ENCODE measurements around the gene ATAD3C.
"Not testable (repeated sequence)": the region's sequence is repeated elsewhere in the genome, so short reads cannot be mapped to it uniquely, and the experiment has no call there.

ATAD3C gene

DNA sequence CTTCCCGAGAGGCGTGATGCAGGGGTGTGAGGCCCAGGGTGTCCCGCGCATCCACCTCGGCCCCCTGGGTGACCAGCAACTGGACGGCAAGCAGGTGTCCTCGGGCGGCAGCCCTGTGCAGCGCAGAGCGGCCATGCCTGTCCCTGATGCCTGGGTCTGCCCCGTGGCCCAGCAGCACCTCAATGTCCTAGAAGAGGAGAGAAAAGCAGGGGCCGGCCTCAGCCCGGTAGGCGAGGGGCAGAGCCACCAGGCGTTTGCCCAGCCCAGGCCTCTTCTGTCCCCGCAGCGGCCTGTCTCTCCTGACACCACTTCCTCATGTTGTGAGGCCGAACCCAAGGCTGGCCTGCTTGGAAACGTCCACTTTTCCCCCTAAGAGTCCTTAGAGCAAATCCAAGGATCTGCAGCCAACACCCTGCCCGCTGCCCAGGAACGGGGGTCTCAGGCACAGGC, 30.1 kb upstream of the ATAD3C start:
- FAIRE-seq, result no peak

DNA sequence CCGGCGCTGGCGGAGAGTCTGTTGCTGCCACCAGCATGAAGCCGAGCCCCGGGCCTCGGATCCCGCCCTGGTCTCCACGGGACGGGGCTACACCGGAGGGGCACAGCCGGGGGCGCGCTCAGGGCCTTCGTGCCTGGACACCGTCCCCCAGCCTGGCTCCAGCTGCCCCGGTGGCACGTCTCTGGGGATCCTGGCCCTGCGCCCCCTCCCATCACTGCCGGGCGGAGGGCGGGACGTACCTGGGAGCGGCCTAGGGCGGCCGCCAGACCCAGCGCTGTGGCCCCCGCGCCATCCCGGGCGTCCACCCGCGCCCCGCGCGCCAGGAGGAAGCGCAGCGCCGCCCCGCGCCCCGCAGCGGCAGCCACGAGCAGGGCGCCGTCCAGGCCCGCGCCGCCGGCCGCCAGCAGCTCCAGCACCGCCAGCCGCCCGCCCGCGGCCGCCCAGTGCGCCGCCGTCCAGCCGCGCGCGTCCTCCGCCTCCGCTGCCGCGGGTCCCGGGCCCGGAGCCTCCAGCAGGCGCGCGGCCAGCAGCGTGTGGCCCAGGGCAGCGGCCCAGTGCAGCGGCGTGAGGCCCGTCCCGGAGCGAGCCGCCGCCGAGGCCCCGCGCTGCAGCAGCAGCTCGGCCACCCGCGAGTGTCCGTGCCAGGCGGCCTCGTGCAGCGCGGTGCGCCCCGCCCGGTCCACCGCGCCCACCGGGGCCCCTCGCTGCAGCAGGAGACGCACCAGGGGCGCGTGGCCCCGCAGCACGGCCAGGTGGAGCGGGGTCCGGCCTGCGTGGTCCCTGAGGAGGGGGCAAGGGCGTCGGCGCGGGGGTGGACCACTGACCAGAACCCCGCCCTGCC, 29.5 kb upstream of the ATAD3C start:
- FAIRE-seq, result no peak

DNA sequence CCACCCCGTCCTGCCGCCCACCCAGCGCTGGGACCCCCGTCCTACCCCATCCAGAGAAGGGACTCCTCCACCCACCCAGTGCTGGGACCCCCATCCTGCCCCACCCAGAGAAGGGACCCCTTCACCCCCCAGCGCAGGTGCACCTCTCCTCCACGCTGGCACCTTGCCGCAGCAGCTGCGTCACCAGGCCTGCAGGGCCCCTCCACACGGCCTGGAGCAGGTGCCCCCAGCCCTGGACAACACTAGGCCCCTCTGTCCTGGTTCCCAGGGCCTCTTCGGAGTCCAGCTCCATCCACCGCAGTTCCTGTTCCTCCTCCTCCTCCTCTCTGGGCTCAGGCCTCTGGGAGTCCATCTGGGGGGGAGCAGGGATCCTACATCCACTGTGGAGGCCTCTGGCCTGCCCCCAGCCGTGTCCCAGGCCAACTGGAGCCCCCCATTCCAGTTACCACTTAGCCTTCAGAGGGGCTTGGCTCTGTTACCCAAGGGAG, 28.8 kb upstream of the ATAD3C start:
- FAIRE-seq, result no peak

DNA sequence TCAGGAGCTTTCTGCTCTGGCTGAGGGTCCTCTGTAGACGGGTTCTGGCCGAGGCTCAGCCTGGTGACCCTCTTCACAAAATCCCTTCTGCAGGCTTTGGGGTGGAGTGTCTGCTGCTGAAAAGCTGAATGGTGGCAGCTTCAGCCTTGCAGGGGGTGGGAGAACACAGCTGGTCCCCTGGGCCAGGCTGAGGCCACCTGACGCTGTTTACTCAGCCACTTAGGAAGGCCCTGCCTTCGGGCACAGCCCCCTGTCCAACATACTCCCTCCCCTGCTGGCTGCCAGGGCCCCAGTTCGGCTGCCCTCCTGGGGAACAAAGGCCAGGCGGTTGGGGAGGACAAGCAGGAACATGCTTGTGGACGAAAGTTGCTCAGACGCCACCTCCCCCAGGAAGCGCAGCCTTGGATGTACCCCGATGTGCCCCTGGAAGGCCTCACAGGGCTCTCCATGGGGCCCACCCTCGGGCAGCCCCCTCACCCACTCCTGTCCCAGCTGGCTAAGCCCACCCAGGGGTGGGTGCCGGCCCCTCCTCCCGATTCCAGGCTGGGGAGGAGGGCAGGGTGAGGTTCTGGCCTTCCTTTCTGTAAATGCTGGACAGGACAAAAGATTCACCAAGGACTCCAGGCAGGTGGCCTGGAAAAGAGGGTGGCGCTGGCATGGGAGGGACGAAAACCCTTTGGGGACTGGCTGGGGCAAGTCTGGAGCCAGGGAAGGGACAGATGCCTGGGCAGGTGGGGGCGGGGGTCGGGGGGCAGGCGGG, 28.2 kb upstream of the ATAD3C start, which contains the start of gene ANKRD65:
ANKRD65 (minus strand) TSS at position 130 of the 760 bp plus-strand sequence. CDS start 271 bp downstream, outside the sequence.
- no peak for FAIRE-seq

DNA sequence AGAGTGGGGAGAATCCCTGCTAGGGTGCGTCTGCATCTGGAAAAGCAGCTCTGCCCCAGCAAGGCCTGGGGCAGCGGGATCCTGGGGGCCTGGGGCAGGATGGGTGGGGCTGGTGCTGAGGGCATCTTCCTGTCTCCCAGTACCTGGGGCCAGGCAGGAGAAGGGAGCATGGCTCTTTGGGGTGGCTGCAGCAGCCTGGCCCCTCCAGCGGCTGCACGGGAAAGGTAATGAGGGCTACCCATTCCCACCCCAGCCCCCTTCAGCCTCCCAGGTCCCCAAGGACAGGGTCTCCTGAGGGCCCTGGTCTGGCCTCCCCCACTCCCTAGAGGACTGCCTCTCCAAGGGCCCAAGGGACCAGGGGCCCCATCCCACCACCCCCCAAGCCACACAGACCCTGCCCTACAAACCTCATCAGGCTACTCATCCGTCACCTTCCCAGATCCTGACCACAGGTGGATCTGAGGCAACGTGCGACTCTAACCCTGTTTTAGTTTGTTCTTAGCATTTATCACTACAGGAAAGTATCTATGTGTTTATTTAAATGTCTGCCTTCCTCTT, 27.5 kb upstream of the ATAD3C start:
- no peak for FAIRE-seq

DNA sequence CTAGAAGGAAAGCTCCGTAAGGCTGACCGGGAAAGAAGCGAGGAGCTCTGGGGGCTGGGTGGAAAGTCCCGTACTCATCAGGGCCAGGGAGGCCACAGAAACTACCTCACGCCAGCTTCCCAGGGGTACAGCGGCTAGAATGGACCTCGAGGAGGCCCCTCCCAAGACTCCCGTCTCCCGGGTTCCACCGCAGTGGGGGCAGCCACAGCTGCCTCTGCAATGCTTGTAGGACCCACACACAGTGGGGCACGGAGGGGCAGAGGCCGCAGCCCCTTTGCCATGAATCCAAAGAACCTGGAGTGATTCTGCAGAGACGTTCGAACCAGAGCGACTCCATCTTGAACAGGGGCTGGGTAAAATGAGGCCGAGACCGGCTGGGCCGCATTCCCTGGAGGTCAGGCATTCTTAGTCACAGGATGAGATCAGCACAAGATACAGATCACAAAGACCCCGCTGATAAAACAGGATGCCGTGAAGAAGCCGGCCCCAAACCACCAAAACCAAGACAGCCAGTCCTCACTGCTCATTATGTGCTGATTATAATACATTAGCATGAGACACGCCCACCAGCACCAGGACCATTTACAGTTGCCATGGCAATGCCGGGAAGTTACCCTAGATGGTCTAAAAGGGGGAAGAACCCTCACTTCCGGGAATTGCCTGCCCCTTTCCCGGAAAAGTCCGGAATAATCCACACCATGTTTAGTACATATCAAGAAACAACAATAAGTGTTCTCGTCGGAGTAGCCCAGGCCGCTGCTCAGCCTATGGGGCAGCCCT, 26.8 kb upstream of the ATAD3C start:
- FAIRE-seq, result no peak

DNA sequence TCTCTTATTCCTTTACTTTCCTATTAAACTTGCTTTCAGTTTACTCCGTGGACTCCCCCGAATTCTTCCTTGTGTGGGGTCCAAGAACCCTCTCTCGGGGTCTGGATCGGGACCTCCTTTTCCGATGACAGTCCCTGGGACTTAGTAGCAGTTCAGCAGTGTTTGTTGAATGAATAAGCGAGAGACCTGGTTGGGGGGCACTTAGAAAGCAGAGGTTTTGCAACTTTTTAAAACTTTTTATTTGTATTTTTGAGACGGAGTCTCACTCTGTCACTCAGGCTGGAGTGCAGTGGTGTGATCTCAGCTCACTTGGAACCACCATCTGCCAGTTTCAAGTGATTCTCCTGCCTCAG, 26.3 kb upstream of the ATAD3C start:
- FAIRE-seq, result no peak

DNA sequence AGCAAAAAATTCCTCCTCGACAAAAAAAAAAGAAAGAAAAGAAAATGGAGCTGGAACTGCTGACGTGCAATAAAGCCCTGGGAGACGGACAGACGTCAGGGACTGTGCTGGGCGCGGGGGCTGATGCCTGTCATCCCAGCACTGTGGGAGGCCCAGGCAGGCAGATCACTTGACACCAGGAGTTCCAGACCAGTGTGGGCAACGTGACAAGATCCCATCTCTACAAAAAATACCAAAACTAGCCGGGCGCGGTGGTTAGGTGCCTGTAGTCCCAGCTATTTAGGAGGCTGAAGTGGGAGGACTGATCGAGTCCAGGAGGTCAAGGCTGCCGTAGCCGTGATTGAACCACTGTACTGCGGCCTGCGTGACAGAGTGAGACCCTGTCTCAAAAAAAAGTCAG, 24.8 kb upstream of the ATAD3C start:
- no peak for FAIRE-seq

DNA sequence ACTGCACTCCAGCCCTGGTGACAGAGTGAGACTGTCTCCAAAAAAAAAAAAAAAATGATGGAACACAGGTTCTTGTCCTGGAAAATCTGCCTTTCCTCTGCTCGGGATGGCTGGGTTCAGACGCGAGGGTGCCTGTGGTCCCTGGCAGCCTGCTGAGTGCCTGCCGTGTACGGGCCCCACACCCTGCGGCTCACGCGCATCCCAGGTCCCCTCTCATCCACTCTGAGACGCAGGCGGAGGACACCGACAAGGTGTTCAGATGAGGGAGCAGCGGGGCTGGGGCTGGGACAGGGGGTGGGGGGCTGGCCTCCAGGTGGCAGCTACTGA, 24.1 kb upstream of the ATAD3C start:
- no peak for FAIRE-seq

DNA sequence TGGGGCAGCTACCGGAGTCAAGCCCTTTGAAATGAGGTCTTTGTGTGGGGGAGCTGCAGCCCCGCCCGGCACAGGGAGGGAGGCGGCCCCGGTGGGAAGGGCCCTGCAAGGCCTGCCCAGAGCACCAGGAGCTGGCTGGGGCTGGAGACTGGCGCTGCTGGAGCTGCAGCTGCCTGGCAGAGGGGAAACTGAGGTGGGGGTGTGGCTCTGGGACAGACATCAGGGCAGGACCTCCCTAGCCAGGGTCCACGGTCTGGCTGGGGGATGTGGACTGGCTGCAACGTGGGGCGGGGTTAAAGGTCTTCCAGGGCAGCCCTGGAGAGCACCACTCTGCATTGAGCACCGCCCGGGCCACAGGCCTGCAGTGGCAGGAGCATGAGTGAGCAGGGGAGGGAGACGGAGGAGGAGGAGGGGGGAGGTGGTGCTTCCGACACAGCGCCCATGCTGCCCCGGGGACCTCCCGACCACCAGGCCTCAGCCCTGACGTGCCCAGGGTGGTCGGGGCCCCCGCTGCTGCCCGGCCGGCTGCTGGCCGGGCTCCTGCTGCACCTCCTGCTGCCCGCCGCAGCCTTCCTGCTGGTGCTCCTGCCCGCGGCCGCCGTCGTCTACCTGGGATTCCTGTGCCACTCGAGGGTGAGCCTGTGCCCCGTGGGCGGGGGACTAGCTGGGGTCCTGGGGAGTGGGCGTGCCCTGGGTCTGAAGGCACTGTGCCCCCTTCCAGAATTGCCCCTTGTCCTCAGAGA, 23.6 kb upstream of the ATAD3C start:
- FAIRE-seq, result no peak

DNA sequence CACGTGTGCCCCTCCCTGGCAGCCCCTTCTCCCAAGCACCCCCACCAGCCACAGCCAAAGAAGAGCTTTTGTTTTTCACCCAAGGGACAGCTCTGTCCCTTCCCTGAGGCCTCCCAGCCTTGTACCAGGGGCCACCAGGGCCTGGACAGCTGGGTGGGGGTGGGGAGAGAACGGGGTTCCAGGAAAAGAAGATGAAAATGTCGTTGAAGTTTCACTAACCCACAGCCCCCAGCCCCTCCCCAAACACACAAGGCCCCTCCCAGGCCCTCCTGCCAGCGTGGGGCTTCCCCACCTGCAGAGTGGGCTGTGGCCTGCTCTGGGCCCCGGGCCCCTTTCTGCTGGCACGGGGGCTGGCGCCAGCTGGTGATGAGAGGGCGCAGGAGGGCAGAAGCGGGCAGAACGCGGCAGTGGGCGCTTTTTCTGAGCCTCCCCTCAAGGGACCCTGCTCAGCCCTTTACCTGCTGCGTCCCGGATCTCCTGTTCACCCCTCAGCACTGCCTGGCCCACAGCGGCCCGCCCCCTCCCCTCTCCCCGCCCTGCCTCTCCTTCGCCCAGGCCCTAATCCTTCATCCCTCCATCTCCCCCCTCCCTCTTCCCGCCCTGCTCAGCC, 22.9 kb upstream of the ATAD3C start:
- no peak for FAIRE-seq

DNA sequence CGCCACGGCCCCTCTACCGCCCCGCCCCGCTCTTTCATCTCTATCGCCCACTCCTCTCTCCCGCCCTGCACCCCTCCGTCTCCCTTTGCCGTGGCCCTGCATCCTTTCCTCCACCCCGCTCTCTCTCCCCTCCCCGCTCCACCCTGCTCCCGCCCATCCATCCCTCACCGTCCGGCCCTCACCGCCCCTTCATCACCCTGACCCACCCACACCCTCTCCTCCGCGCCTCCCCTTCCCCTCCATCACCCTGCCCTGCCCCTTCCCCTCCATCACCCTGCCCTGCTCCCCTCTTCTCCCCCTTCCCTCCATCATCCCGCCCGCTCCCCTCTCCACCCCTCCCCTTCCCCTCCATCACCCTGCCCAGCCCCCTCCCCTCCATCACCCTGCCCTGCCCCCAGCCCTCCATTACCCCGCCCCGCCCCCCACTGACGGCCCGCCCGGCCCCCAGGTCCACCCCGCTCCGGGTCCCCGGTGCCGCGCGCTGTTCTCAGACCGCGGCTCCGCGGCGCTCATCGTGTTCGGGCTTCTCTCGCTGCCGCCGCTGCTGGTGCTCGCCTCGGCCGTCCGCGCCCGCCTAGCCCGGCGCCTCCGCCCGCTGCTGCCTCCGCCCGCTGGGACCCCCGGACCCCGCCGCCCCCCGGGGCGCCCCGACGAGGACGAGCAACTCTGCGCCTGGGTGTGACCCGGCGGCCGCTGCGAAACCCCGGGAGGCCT, 22.2 kb upstream of the ATAD3C start:
- FAIRE-seq, result no peak

DNA sequence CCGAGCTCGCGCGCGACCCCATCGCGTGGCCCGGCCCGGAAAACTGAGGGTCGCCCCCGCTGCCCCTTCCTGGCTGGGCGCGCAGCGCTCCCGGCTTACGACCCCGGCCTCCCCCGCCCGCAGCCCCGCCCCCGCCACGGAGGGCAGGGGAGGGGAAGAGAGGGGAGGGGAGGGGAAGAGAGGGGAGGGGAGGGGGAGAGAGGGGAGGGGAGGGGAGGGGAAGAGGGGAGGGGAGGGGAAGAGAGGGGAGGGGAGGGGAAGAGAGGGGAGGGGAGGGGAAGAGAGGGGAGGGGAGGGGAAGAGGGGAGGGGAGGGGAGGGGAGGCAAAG, 21.7 kb upstream of the ATAD3C start:
- FAIRE-seq, result no peak

DNA sequence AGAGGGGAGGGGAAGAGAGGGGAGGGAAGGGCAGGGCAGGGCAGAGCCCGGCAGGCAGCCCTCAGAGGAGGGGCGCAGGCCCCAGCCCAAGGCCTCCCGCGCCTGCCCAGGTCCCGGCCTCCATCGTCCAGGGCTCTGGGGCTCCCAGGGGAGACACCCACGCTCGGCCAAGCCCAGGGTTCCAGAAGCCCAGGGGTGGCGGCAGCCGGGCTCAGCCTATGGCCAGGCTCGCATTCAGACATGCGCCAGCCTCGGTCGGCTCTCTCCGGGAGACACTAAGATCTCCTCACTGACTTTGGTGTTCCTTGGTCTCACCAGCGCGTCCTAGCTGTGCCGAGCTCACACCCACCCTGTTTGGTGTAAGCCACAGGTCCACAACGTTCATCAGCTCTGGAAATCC, 21.3 kb upstream of the ATAD3C start:
- FAIRE-seq, result no peak

DNA sequence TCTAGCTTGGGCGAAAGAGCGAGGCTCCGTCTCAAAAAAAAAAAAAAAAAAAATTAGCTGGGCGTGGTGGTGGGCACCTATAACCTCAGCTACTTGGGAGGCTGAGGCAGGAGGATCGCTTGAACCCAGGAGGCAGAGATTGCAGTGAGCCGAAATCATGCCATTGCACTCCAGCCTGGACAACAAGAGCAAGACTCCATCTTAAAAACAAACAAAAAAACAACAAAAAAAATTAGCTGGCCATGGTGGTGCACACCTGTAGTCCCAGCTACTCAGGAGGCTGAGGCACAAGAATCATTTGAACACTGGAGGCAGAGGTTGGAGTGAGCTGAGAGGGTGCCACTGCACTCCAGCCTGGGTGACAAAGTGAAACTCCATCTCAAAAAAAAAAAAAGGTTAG, 20.5 kb upstream of the ATAD3C start:
- FAIRE-seq, result not testable (repeated sequence)

DNA sequence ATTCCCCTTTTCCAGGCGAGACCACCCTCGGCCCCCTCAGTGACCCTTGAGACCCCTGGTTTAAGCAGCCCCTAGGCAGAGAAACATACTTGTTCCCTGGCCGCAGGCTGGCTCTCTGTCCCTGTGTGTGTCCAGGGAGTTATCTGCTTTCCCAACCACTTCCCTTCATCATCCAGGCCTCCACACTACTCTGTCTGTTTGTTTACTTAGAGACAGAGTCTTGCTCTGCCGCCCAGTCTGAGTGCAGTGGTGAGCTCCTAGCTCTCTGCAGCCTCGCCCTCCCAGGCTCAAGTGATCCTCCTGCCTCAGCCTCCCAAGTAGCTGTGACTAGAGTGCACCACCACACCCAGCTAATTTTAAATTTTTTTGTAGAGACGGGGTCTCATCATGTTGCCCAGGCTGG, 19.8 kb upstream of the ATAD3C start:
- FAIRE-seq, result no peak

DNA sequence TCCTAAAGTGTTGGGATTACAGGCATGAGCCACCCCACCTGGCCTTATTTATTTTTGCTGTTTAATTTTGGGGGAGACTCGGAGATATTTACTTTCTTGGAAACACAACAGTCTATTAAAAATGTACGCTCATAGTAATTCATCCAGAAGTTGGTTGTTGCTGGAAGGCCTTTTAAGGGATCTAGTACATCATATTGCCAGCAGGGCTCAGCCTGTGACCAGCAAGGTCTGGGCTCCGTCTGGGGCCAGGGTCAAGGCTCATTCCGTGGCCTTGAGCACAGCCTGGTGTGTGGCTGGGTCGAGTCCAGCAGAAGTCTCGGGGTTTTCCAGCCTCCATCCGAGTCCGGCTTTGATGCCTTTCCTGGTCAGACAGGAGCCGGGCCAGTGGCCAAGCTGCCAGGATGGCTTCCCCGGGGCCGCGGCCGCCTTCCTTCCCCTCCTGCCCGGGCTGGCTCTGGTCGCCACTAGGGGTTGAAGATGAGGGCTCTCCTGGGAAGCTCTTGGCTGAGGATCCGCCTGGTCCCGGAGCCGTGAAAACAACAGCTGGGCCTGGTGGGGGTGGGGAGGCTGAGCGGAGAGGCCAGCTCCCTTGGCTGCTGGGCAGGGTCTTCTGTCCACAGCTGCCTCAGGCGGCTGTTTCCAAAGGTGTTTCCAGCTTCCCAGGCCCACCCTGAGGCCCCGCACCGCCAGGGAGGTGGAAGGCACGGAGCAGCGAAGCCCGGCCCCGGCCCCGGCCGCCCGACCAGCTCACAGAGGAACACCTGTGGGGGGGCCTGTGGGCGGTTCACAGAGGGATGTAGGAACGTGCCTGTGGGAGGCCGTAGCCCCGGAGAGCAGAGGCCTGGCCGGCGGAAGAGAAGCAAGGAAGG, 19.1 kb upstream of the ATAD3C start:
- FAIRE-seq, result no peak

DNA sequence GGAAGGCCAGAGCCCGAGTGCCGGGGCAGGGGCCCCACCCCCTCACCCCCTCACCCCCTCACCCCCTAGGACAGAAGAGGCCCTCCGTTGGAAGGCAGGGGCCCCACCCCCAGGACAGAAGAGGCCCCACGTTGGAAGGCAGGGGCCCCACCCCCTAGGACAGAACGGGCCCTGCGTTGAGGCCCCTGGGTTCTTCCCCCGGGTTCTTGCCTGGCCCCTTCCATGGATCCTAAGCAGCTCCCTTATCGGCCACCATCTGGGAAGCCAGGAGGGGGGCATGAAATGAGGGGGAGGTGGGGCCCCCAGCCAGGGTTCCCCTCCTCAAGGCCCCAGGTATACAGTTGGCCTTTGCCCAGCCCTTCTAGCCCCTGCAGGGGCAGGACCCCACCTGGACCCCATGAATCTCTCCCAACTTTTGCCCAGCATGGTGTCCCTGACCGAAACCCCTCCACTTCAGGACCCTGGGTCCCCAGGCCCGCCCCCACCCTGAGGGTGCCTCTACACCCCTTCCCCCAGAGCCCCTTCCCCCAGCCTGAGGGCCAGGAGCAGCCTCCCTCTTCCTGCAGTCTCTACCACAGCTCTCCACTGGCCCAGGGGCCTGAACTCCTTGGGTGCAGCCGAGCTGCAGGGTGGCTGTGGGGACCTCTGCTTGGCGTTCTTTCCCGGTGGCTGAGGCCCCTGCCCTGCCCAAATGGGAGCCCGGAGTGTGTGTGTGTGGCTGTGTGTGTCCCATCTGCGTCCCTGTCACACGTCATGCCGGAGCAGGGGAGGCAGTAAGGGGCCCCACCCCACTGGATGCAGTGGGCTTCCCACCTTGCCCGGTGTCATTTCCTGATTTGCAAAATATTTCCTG, 18.3 kb upstream of the ATAD3C start:
- FAIRE-seq, result no peak

DNA sequence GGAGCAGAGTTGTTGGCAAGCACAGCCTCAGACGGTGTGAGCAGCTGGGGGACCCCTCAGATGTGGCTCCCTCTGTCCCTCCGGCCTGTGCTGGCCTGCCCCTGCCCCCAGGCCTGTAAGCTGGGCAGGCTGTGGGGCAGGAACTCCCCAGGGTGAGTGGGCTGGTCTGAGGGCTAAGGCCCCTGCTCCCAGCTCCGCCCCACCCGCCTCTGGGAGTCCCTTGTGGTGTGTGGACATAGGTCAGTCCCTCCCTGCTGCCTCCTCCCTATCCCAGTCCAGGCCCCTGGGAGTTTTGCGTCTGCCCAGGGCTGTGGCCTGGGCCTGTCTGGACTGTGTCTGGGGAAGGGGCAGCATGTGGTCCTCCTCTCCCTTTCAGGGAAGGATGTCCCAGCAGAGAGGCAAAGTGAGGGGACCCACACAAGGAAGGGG, 17.6 kb upstream of the ATAD3C start:
- FAIRE-seq, result no peak
